T-helper 2 cell treated with Interferon-gamma antibody and Interleukin-4, amounts not matched to agents 5 μg/mL and 100 μg/mL, for 36 hours (primary cell): ENCODE data around the gene UTS2.
A peak's percentile ranks its signal among the peaks of the same experiment; 100 is the strongest.

Experiments
- DNase-seq: peaks from one replicate; pipeline ENCODE4 v3.0.0; 2021; ENCODE audit warnings: low spot score
- H3K27ac Mint-ChIP-seq: one replicate; pipeline ENCODE4 v1.8.0; 2021; ENCODE audit warnings: mild to moderate bottlenecking, mixed read lengths
- H3K27me3 Mint-ChIP-seq: one replicate; pipeline ENCODE4 v1.8.0; 2021; ENCODE audit warnings: low read depth, mixed read lengths
- H3K36me3 Mint-ChIP-seq: one replicate; pipeline ENCODE4 v1.8.0; 2021; ENCODE audit warnings: low read depth, mixed read lengths
- H3K4me1 Mint-ChIP-seq: one replicate; pipeline ENCODE4 v1.8.0; 2021; ENCODE audit warnings: low read depth, mixed read lengths
- H3K4me3 Mint-ChIP-seq: one replicate; pipeline ENCODE4 v1.8.0; 2022; ENCODE audit warnings: mild to moderate bottlenecking, moderate library complexity, mixed read lengths
- H3K9me3 Mint-ChIP-seq: one replicate; pipeline ENCODE4 v1.8.0; 2021; ENCODE audit warnings: mixed read lengths

UTS2 gene

GRCh38 chr1:7853684-7854026 lies 790 bp upstream of the UTS2 start:
- Mint-ChIP-seq H3K4me3 (no peak overlapping the region), H3K27me3 (peaks cover 9% of the 10 kb centered on the region), H3K9me3 (no peaks in the 10 kb centered on the region), H3K36me3 (no peaks in the 10 kb centered on the region), H3K4me1 (peaks cover 2% of the 10 kb centered on the region), H3K27ac (no peak overlapping the region)
- DNase-seq: no peak

GRCh38 chr1:7850786-7851185 lies 2.1 kb downstream of the UTS2 start:
- DNase-seq: no peak
- H3K4me1 Mint-ChIP-seq: no peaks in the 10 kb centered on the region
- peaks cover 7% of the 10 kb centered on the region for H3K27me3 Mint-ChIP-seq
- H3K4me3 Mint-ChIP-seq: no peak overlapping the region
- H3K27ac Mint-ChIP-seq: no peak overlapping the region
- H3K9me3 Mint-ChIP-seq: no peaks in the 10 kb centered on the region
- no peaks in the 10 kb centered on the region for H3K36me3 Mint-ChIP-seq

DNA sequence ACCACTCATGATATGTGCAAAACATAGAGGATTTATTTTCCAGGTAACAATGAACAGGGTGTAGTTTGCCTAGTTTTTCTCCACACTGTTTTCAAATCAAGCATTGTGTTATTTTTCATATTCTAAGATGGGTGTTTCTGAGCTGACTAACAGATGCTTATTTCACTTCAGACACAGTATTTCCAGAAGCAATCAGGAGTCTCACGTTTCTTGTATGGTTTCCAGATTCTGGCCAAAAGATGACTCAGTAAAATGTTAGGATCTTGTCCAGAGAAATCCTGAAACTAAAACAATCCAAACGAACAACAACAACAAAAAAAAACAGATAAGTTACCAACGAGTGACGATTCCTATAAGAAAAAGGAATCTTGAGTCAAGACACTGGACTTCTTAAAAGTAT lies 5.3 kb downstream of the UTS2 start:
- Mint-ChIP-seq H3K4me1 (peaks cover 2% of the 10 kb centered on the region), H3K4me3 (no peak overlapping the region), H3K9me3 (no peaks in the 10 kb centered on the region), H3K27ac (no peak overlapping the region), H3K36me3 (no peaks in the 10 kb centered on the region), H3K27me3 (peaks cover under 1% of the 10 kb centered on the region)
- no peak for DNase-seq

DNA sequence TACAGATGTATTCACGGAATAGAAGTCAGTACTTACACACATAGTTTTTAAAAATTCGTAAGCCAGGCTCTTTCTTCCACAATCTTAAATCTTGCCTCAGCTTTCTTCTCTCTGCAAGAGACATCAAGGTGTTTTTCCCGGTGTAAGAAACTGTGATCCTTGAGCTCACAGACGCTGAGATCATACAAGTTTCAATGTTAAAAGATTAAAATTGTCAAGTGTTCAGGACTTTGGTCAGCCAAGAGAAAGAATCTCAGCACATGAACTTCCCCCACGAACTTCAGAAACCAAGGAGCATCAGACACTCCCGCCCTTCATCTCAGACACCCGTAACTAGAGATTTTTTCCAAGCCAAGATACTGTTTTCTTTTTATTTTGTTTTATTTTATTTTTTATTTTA lies 6.2 kb downstream of the UTS2 start:
- Mint-ChIP-seq H3K27me3 (no peaks in the 10 kb centered on the region), H3K4me1 (peaks cover 4% of the 10 kb centered on the region), H3K4me3 (no peak overlapping the region), H3K9me3 (no peaks in the 10 kb centered on the region), H3K36me3 (no peaks in the 10 kb centered on the region), H3K27ac (no peak overlapping the region)
- no peak for DNase-seq

- no peak overlapping the region for H3K4me3 Mint-ChIP-seq
- no peaks in the 10 kb centered on the region for H3K27me3 Mint-ChIP-seq
- H3K4me1 Mint-ChIP-seq: peaks cover 4% of the 10 kb centered on the region
- no peak for DNase-seq
- H3K36me3 Mint-ChIP-seq: no peaks in the 10 kb centered on the region
- no peaks in the 10 kb centered on the region for H3K9me3 Mint-ChIP-seq
- H3K27ac Mint-ChIP-seq: no peak overlapping the region
Measured at GRCh38 chr1:7845761-7846160, 7.1 kb downstream of the UTS2 start.

- peaks cover 18% of the 10 kb centered on the region for H3K36me3 Mint-ChIP-seq
- no peak for DNase-seq
- no peak overlapping the region for H3K4me3 Mint-ChIP-seq
- H3K27ac Mint-ChIP-seq: no peak overlapping the region
- no peaks in the 10 kb centered on the region for H3K27me3 Mint-ChIP-seq
- H3K9me3 Mint-ChIP-seq: peaks cover 19% of the 10 kb centered on the region
- H3K4me1 Mint-ChIP-seq: peaks cover 4% of the 10 kb centered on the region
Measured at GRCh38 chr1:7842517-7842916, 10.3 kb downstream of the UTS2 start.

DNA sequence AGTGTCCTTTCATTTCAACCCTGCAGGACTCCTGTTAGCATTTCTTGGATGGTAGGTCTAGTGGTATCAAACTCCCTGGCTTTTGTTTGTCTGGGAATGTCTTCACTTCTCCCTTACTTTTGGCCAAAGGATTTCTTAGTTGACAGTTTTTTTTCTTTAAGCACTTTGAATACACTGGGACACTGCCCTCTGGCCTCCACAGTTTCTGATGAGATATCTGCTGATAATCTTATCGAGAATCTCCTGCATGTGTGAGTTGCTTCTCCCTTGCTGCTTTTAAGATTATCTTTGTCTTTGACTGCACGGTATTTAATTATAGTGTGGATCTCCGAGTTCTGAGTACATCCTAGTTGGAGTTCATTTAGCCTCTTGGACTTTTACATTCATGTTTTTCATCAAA lies 13.3 kb downstream of the UTS2 start:
- H3K27me3 Mint-ChIP-seq: no peaks in the 10 kb centered on the region
- no peak overlapping the region for H3K27ac Mint-ChIP-seq

GRCh38 chr1:7838714-7839113 lies 14.2 kb downstream of the UTS2 start:
- peaks cover 30% of the 10 kb centered on the region for H3K36me3 Mint-ChIP-seq
- no peak for DNase-seq

More for the DNA sequence above, 13.3 kb downstream of the UTS2 start:
- peaks cover 30% of the 10 kb centered on the region for H3K36me3 Mint-ChIP-seq
- peaks cover 21% of the 10 kb centered on the region for H3K9me3 Mint-ChIP-seq
- H3K4me3 Mint-ChIP-seq: no peak overlapping the region
- DNase-seq: no peak
- H3K4me1 Mint-ChIP-seq: peaks cover 4% of the 10 kb centered on the region

DNA sequence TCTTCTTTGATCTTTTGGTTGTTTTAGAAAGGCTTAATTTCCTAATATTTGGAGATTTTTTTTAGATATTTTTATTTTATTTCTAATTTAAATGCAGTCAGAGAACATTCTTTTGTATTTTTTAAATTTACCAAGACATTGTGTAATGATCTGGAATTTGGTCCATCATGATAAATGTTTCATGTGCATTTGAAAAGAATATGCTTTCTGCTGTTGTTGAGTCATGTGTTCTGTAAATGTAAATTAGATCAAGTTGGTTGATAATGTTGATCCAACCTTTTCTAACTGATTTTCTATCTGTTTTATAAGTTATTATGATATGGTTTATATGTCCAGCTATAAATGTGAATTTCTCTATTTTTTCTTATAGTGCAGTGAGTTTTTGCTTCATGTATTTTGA lies 19.8 kb downstream of the UTS2 start:
- no peak for DNase-seq
- peaks cover 20% of the 10 kb centered on the region for H3K36me3 Mint-ChIP-seq
- no peak overlapping the region for H3K4me3 Mint-ChIP-seq

More at GRCh38 chr1:7838714-7839113, 14.2 kb downstream of the UTS2 start:
- Mint-ChIP-seq H3K27ac (no peak overlapping the region), H3K4me3 (no peak overlapping the region), H3K9me3 (peaks cover 21% of the 10 kb centered on the region), H3K27me3 (no peaks in the 10 kb centered on the region), H3K4me1 (peaks cover 4% of the 10 kb centered on the region)

DNA sequence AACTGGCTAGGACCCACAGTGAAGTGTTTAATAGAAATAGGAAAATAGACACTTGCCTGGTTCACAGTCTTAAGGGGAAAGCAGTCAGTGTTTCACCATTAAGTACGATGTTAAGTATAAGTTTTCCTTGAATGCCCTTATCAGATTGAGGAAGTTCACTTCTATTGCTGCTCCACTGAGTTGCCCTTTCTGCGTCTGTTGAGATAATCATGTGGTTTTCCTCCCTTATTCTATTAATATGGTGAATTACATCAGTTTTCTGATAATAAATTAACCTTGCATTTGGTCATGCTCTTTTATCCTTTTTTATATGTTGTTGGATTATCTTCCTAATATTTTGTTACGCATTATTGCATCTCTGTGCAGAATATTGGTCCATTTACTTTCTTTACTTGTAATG lies 21.4 kb downstream of the UTS2 start:
- Mint-ChIP-seq H3K4me3 (no peak overlapping the region), H3K4me1 (peaks cover 9% of the 10 kb centered on the region), H3K27me3 (no peaks in the 10 kb centered on the region), H3K27ac (no peak overlapping the region), H3K36me3 (peaks cover 18% of the 10 kb centered on the region), H3K9me3 (no peaks in the 10 kb centered on the region)
- DNase-seq: no peak

More for the DNA sequence above, 19.8 kb downstream of the UTS2 start:
- H3K4me1 Mint-ChIP-seq: peaks cover 8% of the 10 kb centered on the region
- no peaks in the 10 kb centered on the region for H3K27me3 Mint-ChIP-seq
- no peak overlapping the region for H3K27ac Mint-ChIP-seq
- H3K9me3 Mint-ChIP-seq: peaks cover 4% of the 10 kb centered on the region

DNA sequence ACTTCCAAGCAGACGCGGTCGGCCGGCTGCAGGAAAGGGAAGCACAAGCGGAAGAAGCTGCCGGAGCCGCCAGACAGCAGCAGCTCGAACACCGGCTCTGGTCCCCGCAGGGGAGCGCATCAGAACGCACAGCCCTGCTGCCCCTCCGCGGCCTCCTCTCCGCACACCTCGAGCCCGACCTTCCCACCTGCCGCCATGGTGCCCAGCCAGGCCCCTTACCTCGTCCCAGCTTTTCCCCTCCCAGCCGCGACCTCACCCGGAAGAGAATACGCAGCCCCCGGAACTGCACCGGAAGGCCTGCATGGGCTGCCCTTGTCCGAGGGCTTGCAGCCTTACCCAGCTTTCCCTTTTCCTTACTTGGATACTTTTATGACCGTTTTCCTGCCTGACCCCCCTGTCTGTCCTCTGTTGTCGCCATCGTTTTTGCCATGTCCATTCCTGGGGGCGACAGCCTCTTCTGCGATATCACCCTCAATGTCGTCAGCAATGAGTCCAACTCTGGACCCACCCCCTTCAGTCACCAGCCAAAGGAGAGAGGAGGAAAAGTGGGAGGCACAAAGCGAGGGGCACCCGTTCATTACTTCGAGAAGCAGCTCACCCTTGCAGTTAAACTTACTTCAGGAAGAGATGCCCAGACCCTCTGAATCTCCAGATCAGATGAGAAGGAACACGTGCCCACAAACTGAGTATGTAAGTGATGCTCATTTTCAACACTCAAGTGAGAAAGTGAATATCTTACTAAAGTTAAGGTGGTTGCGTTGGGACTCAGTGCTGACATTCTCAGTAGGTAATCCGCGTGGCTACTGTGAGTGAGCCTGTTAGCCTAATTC lies 25.5 kb downstream of the UTS2 start:
- Mint-ChIP-seq H3K36me3 (peaks cover 12% of the 10 kb centered on the region), H3K4me1 (peaks cover 9% of the 10 kb centered on the region), H3K4me3 (peak overlapping the region; percentile 96), H3K27ac (peak overlapping the region; percentile 96), H3K9me3 (no peaks in the 10 kb centered on the region), H3K27me3 (no peaks in the 10 kb centered on the region)
- DNase-seq: peak; percentile 30

DNA sequence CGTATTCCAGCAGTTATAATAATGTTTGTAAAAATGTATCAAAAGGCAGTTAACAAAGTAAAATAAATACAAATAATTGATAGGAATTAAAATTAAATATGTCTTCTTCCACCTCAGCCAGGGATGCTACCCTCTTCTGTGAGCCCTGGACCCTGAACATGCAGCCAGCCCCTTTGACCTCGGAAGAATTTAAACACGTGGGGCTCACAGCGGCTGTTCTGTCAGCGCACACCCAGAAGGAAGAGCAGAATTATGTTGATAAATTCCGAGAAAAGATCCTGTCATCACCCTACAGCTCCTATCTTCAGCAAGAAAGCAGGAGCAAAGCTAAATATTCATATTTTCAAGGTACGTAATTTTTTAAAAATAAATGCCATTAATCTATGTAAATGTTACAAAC lies 26.5 kb downstream of the UTS2 start:
- no peak overlapping the region for H3K27ac Mint-ChIP-seq
- H3K9me3 Mint-ChIP-seq: no peaks in the 10 kb centered on the region
- peak overlapping the region; percentile 96 for H3K4me3 Mint-ChIP-seq
- H3K27me3 Mint-ChIP-seq: no peaks in the 10 kb centered on the region
- peaks cover 12% of the 10 kb centered on the region for H3K36me3 Mint-ChIP-seq
- DNase-seq: no peak
- peaks cover 9% of the 10 kb centered on the region for H3K4me1 Mint-ChIP-seq

DNA sequence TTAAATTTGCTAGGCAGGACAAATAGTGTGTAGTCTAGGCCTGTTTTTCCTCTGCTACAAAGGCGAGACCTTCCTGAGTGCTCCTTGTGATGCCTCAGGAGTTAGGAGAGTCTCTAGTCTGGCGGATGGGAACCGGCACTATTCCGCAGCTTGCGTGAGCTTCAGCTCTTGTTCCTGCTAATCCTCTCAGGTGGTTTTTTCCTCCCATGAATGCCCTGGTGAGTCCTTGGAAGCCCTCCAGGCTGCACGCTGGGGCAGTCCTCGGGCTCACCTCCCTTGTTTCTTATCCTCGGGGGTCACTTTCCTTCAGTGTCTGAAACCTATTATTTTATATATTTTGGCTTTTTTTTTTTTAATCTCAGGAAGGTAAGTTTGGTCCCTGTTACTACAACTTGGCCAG lies 28.2 kb downstream of the UTS2 start:
- Mint-ChIP-seq H3K36me3 (peaks cover 6% of the 10 kb centered on the region), H3K9me3 (no peaks in the 10 kb centered on the region), H3K27me3 (no peaks in the 10 kb centered on the region), H3K27ac (no peak overlapping the region), H3K4me3 (no peak overlapping the region), H3K4me1 (peaks cover 6% of the 10 kb centered on the region)
- no peak for DNase-seq

DNA sequence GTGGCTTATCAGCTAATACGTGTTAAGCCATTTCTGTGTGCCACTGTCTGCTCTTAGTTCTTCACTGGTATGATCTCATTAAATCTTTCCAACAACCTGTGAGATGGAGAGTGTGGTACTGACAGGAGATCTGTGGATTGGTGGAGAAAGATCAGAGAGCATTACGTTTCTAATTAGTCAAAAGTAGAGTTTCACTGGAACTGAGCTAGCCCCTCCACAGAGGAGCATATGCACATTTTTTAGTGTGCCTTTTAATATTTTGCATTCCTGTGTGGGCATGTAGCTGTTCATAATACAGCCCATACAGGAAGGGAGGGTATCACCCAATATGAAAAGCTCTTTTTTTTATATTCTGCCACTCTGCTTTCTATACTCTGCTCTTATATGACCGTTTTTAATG lies 31.6 kb downstream of the UTS2 start:
- no peak overlapping the region for H3K27ac Mint-ChIP-seq
- DNase-seq: no peak
- no peaks in the 10 kb centered on the region for H3K4me1 Mint-ChIP-seq
- H3K36me3 Mint-ChIP-seq: no peaks in the 10 kb centered on the region
- H3K9me3 Mint-ChIP-seq: no peaks in the 10 kb centered on the region
- H3K4me3 Mint-ChIP-seq: no peak overlapping the region
- H3K27me3 Mint-ChIP-seq: no peaks in the 10 kb centered on the region
